Panc1 (cell line): Measurements from ENCODE around the gene MINDY4.

Experiments used
- POLR2AphosphoS5 ChIP-seq: IDR thresholded peaks from 2 replicates; pipeline ENCODE4 v1.6.1; 2012; ENCODE audit warnings: mild to moderate bottlenecking, low read depth, low read length, moderate library complexity
- TF ChIP-seq, protein P1 (sequence below): fragments of 450-650 bp; IDR thresholded peaks from 2 replicates; pipeline ENCODE4 v1.5.1; 2017; ENCODE audit warnings: mild to moderate bottlenecking
- TF ChIP-seq, protein P2 (sequence below), 2 experiments: IDR thresholded peaks; 2 replicates each; pipeline ENCODE4 v1.6.1; 2011 to 2012; ENCODE audit warnings: low read depth in 2 of 2, control low read depth in 1 of 2, low read length in 1 of 2, mild to moderate bottlenecking in 1 of 2, moderate library complexity in 1 of 2; ENCODE audit not compliant: insufficient read depth in 1 of 2

DNA sequence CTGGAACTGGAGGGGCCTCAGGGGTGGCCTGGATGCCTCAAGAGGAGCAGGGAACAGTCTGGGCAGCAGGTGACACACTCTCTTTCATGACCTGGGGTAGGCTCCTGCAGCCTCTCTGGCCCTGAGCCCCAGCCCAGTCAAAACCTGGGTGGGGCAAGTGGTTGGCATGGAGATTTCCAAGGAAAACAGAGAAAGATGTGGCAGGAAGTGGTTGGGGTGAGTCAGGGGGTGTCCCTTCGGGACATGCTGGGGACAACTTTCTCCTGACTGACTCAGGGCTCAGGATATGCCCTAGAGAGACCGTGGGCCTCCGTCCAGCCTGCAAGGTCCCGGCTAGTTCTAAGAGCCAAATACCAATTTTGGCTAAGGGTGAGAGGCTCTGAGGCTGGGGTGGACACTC is 143.4 kb downstream of the MINDY4 start:
- TF ChIP-seq, protein P1, sequence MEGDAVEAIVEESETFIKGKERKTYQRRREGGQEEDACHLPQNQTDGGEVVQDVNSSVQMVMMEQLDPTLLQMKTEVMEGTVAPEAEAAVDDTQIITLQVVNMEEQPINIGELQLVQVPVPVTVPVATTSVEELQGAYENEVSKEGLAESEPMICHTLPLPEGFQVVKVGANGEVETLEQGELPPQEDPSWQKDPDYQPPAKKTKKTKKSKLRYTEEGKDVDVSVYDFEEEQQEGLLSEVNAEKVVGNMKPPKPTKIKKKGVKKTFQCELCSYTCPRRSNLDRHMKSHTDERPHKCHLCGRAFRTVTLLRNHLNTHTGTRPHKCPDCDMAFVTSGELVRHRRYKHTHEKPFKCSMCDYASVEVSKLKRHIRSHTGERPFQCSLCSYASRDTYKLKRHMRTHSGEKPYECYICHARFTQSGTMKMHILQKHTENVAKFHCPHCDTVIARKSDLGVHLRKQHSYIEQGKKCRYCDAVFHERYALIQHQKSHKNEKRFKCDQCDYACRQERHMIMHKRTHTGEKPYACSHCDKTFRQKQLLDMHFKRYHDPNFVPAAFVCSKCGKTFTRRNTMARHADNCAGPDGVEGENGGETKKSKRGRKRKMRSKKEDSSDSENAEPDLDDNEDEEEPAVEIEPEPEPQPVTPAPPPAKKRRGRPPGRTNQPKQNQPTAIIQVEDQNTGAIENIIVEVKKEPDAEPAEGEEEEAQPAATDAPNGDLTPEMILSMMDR: no peak
- TF ChIP-seq, protein P2, sequence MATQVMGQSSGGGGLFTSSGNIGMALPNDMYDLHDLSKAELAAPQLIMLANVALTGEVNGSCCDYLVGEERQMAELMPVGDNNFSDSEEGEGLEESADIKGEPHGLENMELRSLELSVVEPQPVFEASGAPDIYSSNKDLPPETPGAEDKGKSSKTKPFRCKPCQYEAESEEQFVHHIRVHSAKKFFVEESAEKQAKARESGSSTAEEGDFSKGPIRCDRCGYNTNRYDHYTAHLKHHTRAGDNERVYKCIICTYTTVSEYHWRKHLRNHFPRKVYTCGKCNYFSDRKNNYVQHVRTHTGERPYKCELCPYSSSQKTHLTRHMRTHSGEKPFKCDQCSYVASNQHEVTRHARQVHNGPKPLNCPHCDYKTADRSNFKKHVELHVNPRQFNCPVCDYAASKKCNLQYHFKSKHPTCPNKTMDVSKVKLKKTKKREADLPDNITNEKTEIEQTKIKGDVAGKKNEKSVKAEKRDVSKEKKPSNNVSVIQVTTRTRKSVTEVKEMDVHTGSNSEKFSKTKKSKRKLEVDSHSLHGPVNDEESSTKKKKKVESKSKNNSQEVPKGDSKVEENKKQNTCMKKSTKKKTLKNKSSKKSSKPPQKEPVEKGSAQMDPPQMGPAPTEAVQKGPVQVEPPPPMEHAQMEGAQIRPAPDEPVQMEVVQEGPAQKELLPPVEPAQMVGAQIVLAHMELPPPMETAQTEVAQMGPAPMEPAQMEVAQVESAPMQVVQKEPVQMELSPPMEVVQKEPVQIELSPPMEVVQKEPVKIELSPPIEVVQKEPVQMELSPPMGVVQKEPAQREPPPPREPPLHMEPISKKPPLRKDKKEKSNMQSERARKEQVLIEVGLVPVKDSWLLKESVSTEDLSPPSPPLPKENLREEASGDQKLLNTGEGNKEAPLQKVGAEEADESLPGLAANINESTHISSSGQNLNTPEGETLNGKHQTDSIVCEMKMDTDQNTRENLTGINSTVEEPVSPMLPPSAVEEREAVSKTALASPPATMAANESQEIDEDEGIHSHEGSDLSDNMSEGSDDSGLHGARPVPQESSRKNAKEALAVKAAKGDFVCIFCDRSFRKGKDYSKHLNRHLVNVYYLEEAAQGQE (IDR thresholded peaks at IDR 0.05; ENCODE audit: insufficient read depth in 1 of 2, low read depth in 2 of 2, low read length in 1 of 2): no peak
- no peak for TF ChIP-seq POLR2AphosphoS5
